B cell (primary cell): ENCODE results near the gene CUTA. TPM values are rescaled to one million over a fixed set of nuclear protein-coding genes. Genes with fewer than 3 reads are reported as not detected.
"Not testable (repeated sequence)": the region's sequence is repeated elsewhere in the genome, so short reads cannot be mapped to it uniquely, and the experiment has no call there.

Source experiments
- ATAC-seq: fragments of 200-7000 bp; cut with Tn5 transposase; one replicate; pipeline ENCODE4 v1.10.0; 2021; ENCODE audit warnings: low read depth, mild to moderate bottlenecking, moderate number of reproducible peaks, moderate library complexity
- CTCF ChIA-PET: fragments of 350-600 bp; sonication (Branson Sonifier 250); formaldehyde crosslinking; loops from one replicate; lab custom pipeline; 2021; ENCODE audit warnings: antibody characterized with exemption, inconsistent platforms; lab: Charles Lee
- POLR2A ChIA-PET: fragments of 350-600 bp; sonication (Branson Sonifier 250); formaldehyde crosslinking; loops from one replicate; lab custom pipeline; 2021; ENCODE audit warnings: antibody characterized with exemption; lab: Charles Lee
- DNase-seq: peaks from one replicate; pipeline ENCODE4 v3.0.0; 2013
- H2AFZ ChIP-seq: 2 replicates; pipeline ENCODE4 v1.6.1; 2012; ENCODE audit warnings: mild to moderate bottlenecking, low read depth, low read length; ENCODE audit not compliant: insufficient read depth, poor library complexity, severe bottlenecking
- H3K27ac ChIP-seq, 2 donors: 1 replicate in 1 of 2; 2 replicates in 1 of 2; pipeline ENCODE4 v1.5.1; 2012 to 2013; ENCODE audit warnings: low read length in 2 of 2, mild to moderate bottlenecking in 2 of 2, moderate library complexity in 1 of 2
- H3K27me3 ChIP-seq, 4 experiments: fragments of 200-600 bp in 1 of 4; sonication (generic) in 1 of 4; replicated peaks in 1 of 4; 1 replicate in 2 of 4; 2 replicates in 2 of 4; pipeline versions ENCODE4 v1.6.1 to v1.7.0; 2013 to 2016; ENCODE audit warnings: low read length in 3 of 4, mild to moderate bottlenecking in 2 of 4, mixed read lengths in 1 of 4, moderate library complexity in 1 of 4; ENCODE audit not compliant: insufficient read depth in 4 of 4, control insufficient read depth in 3 of 4; ENCODE audit errors: control extremely low read depth in 1 of 4
- H3K36me3 ChIP-seq, 2 experiments: replicated peaks in 1 of 2; 1 replicate in 1 of 2; 2 replicates in 1 of 2; pipeline versions ENCODE4 v1.6.1 to v1.7.1; 2013; ENCODE audit warnings: low read length in 1 of 2; ENCODE audit not compliant: insufficient read depth in 2 of 2, control insufficient read depth in 1 of 2; ENCODE audit errors: control extremely low read depth in 1 of 2, extremely low read depth in 1 of 2
- H3K4me1 ChIP-seq, 2 donors: fragments of 200-600 bp in 1 of 2; sonication (generic) in 1 of 2; 1 replicate in 1 of 2; 2 replicates in 1 of 2; pipeline versions ENCODE4 v1.5.1 to v1.6.1; 2013 to 2017; ENCODE audit warnings: low read length in 2 of 2; ENCODE audit not compliant: control insufficient read depth in 2 of 2, insufficient read depth in 2 of 2
- H3K4me2 ChIP-seq: replicated peaks from 2 replicates; pipeline ENCODE3; 2012; ENCODE audit warnings: mild to moderate bottlenecking, low read depth, low read length; ENCODE audit not compliant: poor library complexity, severe bottlenecking
- H3K4me3 ChIP-seq, 5 experiments: fragments of 200-600 bp in 1 of 5; sonication (generic) in 1 of 5; 1 replicate in 3 of 5; 2 replicates in 2 of 5; pipeline versions ENCODE4 v1.5.1 to v1.7.0; 2011 to 2016; ENCODE audit warnings: low read length in 4 of 5, mild to moderate bottlenecking in 4 of 5, low read depth in 2 of 5, control low read depth in 1 of 5, moderate library complexity in 1 of 5; ENCODE audit not compliant: insufficient read depth in 1 of 5; ENCODE audit errors: control extremely low read depth in 1 of 5, extremely low read depth in 1 of 5
- H3K79me2 ChIP-seq: fragments of 200-600 bp; sonication (generic); one replicate; pipeline ENCODE4 v1.6.0; 2016; ENCODE audit warnings: low read length; ENCODE audit not compliant: control insufficient read depth, insufficient read depth
- H3K9ac ChIP-seq: fragments of 200-600 bp; sonication (generic); 2 replicates; pipeline ENCODE4 v1.6.1; 2017; ENCODE audit warnings: mild to moderate bottlenecking, low read length, moderate library complexity
- H3K9me3 ChIP-seq, 3 donors: one replicate each; pipeline versions ENCODE4 v1.6.1 to v1.7.1; 2013; ENCODE audit warnings: low read length in 2 of 3; ENCODE audit not compliant: control insufficient read depth in 2 of 3, insufficient read depth in 1 of 3; ENCODE audit errors: control extremely low read depth in 1 of 3
- H4K20me1 ChIP-seq: 2 replicates; pipeline ENCODE4 v1.6.0; 2012; ENCODE audit warnings: mild to moderate bottlenecking, low read length; ENCODE audit not compliant: insufficient read depth, control insufficient read depth, poor library complexity, severe bottlenecking
- H3K27ac Mint-ChIP-seq: one replicate; pipeline ENCODE4 v1.8.0; 2021; ENCODE audit warnings: mixed read lengths
- H3K27me3 Mint-ChIP-seq: one replicate; pipeline ENCODE4 v1.8.0; 2021; ENCODE audit warnings: mixed read lengths
- H3K4me1 Mint-ChIP-seq: one replicate; pipeline ENCODE4 v1.8.0; 2021; ENCODE audit warnings: mixed read lengths
- H3K4me3 Mint-ChIP-seq: one replicate; pipeline ENCODE4 v1.8.0; 2021; ENCODE audit warnings: mixed read lengths
- H3K9me3 Mint-ChIP-seq: one replicate; pipeline ENCODE4 v1.8.0; 2022; ENCODE audit warnings: mixed read lengths; ENCODE audit not compliant: insufficient read depth
- EZH2 ChIP-seq: IDR thresholded peaks from 2 replicates; pipeline ENCODE4 v1.6.1; 2012; ENCODE audit warnings: borderline replicate concordance, low read depth, mild to moderate bottlenecking, moderate library complexity, low read length; ENCODE audit not compliant: insufficient read depth, poor library complexity, severe bottlenecking
- WGBS: methylation state at CpG from one replicate; pipeline ENCODE4 v1.1.5; 2013; ENCODE audit warnings: missing lambda C conversion rate; ENCODE audit not compliant: insufficient coverage; 5-methylcytosine and 5-hydroxymethylcytosine counted together
- intact Hi-C: fragments of 100-400 bp; cut with micrococcal nuclease; formaldehyde crosslinking; loops from one replicate; pipeline ENCODE4 v1.10.0; 2022
- polyA plus RNA-seq: library from polyadenylated mRNA; depleted of rRNA; stranded (reverse); fragments of >200 nt; gene quantifications from 2 replicates; pipeline ENCODE4 v1.2.3, GENCODE V29; 2012
- total RNA-seq, 2 donors: library from RNA; stranded (reverse); fragments of 120-200 nt in 1 of 2; gene quantifications; 1 replicate in 1 of 2; 2 replicates in 1 of 2; pipeline versions ENCODE4 v1.2.3 to v1.2.4, GENCODE V29; 2013 to 2022
- TF ChIP-seq, protein P1 (sequence below): fragments of 200-600 bp; IDR thresholded peaks from one replicate; pipeline ENCODE4 v1.8.0; 2022; ENCODE audit warnings: antibody characterized with exemption, mild to moderate bottlenecking

The CUTA gene
- total and polyA plus RNA-seq, 2 donors (not counting 1 experiment from before 2014, with no cell fraction given), result 137 to 226 TPM

DNA sequence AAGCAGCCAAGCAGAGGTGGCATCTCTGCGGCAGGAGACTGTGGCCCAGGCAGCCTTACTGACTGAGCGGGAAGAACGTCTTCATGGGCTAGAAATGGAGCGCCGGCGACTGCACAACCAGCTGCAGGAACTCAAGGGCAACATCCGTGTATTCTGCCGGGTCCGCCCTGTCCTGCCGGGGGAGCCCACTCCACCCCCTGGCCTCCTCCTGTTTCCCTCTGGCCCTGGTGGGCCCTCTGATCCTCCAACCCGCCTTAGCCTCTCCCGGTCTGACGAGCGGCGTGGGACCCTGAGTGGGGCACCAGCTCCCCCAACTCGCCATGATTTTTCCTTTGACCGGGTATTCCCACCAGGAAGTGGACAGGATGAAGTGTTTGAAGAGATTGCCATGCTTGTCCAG lies 13.0 kb downstream of the CUTA start:
- peaks cover 3% of the 10 kb centered on the region for H3K79me2 ChIP-seq
- peaks cover 10% of the 10 kb centered on the region for H3K4me1 Mint-ChIP-seq
- no peaks in the 10 kb centered on the region for H3K27me3 ChIP-seq
- no peak overlapping the region for H3K27ac Mint-ChIP-seq
- H3K9me3 Mint-ChIP-seq, result no peaks in the 10 kb centered on the region
- no peak overlapping the region for H2AFZ ChIP-seq
- no peak overlapping the region for H3K27ac ChIP-seq
- TF ChIP-seq, protein P1, sequence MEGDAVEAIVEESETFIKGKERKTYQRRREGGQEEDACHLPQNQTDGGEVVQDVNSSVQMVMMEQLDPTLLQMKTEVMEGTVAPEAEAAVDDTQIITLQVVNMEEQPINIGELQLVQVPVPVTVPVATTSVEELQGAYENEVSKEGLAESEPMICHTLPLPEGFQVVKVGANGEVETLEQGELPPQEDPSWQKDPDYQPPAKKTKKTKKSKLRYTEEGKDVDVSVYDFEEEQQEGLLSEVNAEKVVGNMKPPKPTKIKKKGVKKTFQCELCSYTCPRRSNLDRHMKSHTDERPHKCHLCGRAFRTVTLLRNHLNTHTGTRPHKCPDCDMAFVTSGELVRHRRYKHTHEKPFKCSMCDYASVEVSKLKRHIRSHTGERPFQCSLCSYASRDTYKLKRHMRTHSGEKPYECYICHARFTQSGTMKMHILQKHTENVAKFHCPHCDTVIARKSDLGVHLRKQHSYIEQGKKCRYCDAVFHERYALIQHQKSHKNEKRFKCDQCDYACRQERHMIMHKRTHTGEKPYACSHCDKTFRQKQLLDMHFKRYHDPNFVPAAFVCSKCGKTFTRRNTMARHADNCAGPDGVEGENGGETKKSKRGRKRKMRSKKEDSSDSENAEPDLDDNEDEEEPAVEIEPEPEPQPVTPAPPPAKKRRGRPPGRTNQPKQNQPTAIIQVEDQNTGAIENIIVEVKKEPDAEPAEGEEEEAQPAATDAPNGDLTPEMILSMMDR, result no peak
- TF ChIP-seq EZH2, result no peak
- intact Hi-C loops, result no loop called here
- no peaks in the 10 kb centered on the region for H3K27me3 Mint-ChIP-seq
- no peaks in the 10 kb centered on the region for H3K9me3 ChIP-seq
- H3K4me2 ChIP-seq, result no peak overlapping the region
- WGBS, result 98% methylated on average over 16 of the region's 17 CpGs
- H4K20me1 ChIP-seq, result no peaks in the 10 kb centered on the region
- H3K4me1 ChIP-seq, result peaks cover 6 to 11% of the 10 kb centered on the region in 2 donors
- no peak for ATAC-seq
- POLR2A ChIA-PET, result no interaction called here
- no peak overlapping the region for H3K4me3 ChIP-seq
- no peak overlapping the region for H3K9ac ChIP-seq
- no peak for DNase-seq
- H3K36me3 ChIP-seq, result no peaks in the 10 kb centered on the region
- H3K4me3 Mint-ChIP-seq, result no peak overlapping the region
- CTCF ChIA-PET, result no interaction called here

DNA sequence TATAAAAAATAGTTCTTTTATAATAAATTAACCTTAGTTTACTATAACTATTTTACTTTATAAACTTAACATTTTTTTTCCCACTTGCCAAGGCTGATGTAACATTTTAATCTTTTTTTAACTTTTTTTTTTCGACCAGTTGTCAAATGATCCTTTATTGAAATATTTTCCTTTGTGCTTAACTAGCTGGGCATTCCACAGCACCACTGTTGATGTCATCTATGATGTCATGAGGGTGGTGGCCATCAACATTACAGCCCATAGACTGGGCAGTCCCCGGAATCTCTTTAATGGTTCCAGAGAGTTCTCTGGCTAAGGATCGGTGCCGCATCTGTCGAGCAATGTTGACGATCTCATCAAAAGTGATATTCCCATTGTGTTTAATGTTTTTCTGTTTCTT lies 18.0 kb downstream of the CUTA start:
- H3K27me3 Mint-ChIP-seq, H3K4me3 ChIP-seq, CTCF ChIA-PET, H3K4me1 Mint-ChIP-seq, H3K27me3 ChIP-seq, H3K9me3 Mint-ChIP-seq, H4K20me1 ChIP-seq, H2AFZ ChIP-seq, H3K4me1 ChIP-seq, H3K27ac ChIP-seq, H3K36me3 ChIP-seq, H3K9me3 ChIP-seq, H3K4me3 Mint-ChIP-seq, ATAC-seq, intact Hi-C loops, H3K27ac Mint-ChIP-seq, H3K4me2 ChIP-seq, H3K9ac ChIP-seq, POLR2A ChIA-PET, DNase-seq: not testable (repeated sequence)
- no CpG with 5 or more reads among the region's 6 CpGs for WGBS
- peaks cover 25% of the 10 kb centered on the region for H3K79me2 ChIP-seq

DNA sequence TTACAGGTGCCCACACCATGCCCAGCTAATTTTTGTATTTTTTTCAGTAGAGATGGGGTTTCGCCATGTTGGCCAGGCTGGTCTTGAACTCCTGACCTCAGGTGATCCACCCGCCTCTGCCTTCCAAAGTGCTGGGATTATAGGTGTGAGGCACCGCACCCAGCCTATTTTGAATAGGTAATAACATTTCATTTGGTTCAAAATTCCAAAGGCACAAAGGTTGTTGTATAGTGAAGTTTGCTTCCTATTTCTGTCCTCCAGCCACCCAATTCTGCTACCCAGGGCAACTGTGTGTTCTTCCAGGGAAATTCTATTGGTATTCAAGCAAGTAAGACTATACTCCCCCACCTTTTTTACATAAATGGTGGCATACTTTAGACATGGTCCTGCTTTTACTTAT lies 19.3 kb downstream of the CUTA start:
- H3K9me3 Mint-ChIP-seq, H2AFZ ChIP-seq, ATAC-seq, H3K27ac ChIP-seq, H3K27me3 Mint-ChIP-seq, H3K36me3 ChIP-seq, intact Hi-C loops, H3K4me3 ChIP-seq, H3K27ac Mint-ChIP-seq, DNase-seq, CTCF ChIA-PET, H3K4me1 Mint-ChIP-seq, H3K9ac ChIP-seq, H3K27me3 ChIP-seq, H4K20me1 ChIP-seq, H3K4me3 Mint-ChIP-seq, POLR2A ChIA-PET, H3K9me3 ChIP-seq, H3K4me1 ChIP-seq, H3K4me2 ChIP-seq: not testable (repeated sequence)
- H3K79me2 ChIP-seq, result peaks cover 34% of the 10 kb centered on the region
- 100% methylated on average over 2 of the region's 3 CpGs for WGBS
